GM19438 (cell line): Measurements from ENCODE around the gene EN1.

Source experiments
- ATAC-seq: cut with Tn5 transposase; IDR thresholded peaks from one replicate; pipeline ENCODE4 v1.9.1; 2021; ENCODE audit warnings: low read depth; ENCODE audit not compliant: unreplicated experiment

EN1 gene

DNA sequence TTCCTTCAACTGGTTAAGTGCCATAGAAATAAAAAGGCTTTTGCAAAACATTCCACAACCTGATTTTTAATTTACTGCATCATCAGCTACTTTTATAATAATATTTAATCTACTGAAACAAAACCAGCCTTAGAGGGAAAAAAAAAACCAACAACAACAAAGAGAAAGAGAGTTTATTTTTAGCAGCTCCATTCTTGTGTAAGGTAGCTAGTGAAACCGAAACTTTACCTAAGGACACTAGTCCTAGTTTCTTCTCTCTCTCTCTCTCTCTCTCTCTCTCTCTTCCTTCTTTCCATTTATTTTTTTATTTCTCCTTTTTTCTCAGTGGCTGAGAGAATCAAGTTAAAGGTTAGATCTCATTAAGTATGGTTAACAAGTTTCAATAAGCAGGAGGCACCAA is 21.4 kb downstream of the EN1 start:
- ATAC-seq, result no peak

DNA sequence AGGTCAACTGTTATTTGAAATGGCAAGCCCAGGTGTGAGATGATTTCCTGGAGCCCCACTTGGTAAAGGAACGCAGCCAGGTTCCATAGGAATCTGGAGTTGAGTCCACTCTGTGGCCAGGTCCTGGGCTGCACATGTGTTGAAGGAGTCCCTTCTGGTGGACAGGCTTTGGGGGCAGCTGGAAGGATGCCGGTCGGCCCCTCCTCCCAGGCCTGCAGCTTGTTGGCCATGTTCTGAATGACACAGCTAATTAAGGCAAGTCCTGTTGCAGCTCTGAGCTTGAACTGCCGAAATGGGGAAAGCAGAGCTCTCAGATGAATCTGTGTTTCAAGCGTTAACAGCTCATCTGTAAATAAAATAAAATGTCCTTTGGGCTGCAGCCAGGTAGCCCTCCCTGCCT is 23.8 kb downstream of the EN1 start:
- no peak for ATAC-seq

DNA sequence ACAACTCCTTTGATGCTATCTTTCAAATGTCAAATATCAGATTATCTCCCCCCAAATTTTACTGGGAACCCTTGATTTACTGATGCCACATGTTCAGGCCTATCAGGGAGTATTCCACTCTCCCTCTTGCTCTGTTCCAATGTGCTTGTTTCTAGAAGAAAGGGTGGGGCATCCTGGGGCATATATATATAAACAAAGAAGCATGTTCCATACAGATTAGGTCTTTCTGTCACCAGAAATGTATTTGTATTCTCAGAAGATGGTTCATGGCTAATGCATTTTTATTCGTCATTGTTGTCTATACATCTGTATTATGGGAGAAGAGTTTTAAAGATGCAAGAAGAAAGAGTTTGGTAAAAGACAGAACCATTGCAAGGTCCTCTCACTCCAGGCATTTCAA is 24.9 kb downstream of the EN1 start:
- no peak for ATAC-seq

DNA sequence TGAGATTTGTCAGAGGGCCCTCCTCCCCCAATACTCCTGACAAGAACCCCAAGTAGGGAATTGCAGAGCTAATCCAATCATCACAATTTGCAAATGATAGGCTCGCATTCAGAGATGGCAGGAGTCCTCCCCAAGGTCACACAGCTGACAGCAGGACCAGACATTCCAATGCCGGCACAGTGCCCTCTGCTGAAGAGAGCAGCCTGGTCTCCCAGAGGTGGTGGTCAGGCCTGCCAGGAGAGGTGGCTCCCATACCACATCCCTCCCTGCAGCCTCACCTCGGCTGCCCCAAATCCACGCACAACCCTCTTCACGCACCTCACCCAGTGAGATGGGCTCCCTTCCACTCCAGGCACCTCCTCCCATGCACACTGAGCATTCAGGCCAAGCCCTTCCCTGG is 25.4 kb downstream of the EN1 start:
- ATAC-seq, result no peak

DNA sequence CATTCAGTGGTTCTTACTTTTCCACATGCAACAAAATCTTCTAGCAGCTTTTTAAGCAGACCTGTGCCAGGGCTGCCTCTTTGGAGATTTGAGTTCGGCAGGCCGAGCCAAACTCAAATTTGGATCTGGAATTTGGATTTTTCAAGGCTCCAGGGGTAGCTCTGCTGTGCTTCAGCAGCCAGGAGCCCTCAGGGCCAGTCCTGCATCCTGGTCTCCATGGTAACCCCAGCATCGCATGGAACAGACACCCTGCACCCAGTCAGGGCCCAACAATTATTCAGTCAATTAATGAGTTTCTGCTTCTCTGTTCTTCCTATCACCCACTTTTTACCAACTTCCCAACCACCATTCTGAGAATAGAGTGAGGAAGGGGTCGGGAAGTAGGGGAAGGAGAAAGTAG is 30.0 kb downstream of the EN1 start:
- ATAC-seq, result no peak

DNA sequence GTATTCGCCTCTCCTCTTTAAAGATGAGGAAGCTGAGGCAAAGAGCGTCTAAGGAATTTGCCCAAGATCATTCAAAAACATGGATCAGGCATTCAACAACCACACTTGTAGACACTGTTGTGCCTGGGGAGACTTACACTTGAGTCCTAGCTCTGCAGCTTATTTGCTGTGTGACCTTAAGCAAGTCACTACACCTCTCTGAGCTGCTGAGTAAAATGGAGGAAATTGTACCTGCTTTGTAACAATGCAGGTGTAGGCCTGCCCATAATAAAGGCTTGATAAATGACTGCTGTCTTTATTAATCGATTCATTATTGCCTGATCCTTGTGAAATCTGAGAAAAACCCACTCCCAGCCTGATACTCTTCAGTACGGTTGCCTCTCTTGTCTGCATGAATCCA is 30.8 kb downstream of the EN1 start:
- ATAC-seq, result no peak

DNA sequence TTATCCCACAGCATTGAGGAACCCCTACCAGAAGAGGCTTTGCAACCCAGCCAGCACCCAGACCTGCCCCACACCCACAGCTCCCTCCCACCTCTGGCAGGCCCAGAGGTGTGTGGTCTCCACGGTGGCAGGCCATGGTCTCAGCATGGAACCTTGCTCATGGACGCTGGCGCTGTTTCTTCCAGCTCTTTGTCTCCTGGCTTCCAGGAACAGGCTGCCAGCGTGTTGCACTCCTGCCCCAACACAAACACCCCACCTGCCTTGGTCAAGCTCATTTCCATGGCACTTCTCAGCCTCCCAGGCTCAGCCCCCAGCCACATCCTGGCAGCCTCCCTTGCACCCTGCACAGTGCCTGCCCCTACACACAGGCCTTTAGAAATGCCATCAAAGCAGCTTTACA is 31.7 kb downstream of the EN1 start:
- no peak for ATAC-seq

DNA sequence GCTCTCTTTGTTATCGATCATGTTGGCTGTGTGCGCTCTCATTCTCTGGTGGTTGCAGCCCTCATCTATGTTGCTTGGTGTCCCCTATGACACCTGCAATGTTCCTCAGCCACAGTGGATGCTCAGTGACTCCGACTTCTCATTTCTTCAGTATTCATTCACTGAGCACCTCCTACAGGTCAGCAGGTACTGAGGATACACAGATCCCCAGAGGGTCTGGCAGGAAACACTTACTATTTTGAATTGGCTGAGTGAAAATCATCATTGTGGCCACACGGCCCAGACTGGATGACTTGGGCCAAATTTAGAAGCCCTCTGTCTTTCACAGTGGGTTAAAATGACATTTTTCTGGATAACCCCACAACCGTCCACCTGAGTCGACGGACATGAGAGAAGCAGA is 32.1 kb downstream of the EN1 start:
- no peak for ATAC-seq

DNA sequence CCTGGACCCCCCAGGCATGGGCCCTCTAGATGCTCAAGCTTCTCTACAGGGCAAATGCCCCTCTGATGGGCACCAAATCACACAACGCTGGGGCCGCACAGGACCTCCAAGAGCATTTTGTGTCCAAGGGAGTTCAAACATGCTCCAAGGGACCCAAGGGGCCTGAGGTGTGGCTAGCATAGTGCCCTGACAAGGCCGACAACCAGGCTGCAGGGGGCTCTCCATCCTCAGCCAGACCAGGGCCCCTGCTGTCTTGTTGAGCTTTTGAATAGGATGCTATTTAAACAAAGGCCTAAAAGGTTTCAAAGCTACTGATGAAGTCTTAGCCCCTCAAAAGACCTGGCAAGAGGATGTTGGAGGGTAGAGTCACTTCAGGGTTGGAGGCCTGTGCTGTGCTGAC is 33.1 kb downstream of the EN1 start:
- no peak for ATAC-seq

DNA sequence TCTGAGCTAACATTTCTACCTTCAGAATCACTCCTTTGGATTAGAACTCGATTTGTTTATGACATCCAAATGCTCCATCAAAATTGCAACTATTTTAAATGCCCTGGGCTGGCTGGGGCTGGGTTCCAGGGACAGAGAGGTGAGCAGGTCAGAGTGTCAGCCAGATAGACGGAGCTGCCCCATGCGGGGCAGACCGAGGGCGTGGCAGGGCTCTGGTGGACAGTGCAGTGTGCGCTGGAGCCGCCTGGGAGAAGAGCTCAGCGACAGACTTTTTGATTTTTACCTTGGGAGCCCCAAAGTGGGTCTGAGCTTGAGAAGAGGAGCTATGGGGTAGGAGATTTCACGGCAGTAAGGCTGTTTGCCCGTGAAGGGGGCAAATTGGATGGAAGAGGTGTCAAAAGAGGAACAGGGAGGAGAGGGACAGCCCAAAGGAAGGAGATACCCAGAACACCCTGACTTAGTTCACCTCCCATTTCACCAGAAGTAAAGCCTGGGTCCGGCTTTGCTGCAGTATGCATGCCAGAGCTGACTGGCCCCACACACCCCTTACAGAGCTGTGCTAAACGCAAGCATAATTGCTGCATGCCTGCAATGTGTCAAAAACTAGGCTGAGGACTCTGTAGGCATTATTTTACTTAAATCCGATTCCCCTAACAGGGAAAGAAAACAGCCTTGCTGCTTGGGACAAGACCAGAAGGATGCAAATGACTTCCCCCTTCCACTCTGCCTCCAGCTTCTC is 33.7 kb downstream of the EN1 start:
- no peak for ATAC-seq

DNA sequence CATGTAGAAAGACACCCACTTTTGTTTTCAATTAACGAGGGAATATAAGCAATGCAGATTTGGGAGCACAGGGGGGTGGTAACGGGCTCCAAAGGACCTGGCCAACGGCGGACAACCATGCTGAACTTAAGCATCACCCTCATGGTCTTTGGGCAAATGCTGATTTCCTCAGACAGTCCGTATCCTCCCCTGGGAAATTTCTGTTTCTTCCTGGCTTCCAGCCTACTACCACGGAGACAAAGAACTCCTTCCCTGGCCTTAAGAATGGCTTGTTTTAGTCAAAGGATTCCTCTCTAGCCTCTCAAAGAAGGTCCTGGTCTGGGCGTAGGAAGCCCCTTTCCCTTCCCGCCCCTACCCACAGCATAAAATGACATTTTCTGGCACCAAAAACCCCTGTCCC is 34.3 kb downstream of the EN1 start:
- no peak for ATAC-seq

DNA sequence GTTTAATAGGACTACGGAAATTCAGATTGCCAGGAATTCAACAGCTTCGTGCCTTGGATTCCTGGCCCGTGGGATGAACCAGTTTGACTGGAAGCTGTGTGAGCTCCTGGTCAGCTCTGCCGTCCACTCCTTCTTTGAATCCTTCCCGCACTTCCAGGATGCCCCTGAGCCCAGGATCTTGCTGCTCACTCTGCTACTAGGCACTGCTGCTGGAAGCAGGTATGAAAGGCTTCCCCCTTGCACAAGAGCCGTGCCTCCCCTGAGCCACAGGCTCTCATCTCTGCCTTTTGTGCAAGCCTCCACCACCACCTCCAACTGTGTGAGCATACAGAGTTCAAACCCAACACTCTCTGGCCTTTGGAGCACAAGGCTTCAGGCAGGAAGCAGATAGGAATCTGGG is 34.9 kb downstream of the EN1 start:
- ATAC-seq, result no peak

DNA sequence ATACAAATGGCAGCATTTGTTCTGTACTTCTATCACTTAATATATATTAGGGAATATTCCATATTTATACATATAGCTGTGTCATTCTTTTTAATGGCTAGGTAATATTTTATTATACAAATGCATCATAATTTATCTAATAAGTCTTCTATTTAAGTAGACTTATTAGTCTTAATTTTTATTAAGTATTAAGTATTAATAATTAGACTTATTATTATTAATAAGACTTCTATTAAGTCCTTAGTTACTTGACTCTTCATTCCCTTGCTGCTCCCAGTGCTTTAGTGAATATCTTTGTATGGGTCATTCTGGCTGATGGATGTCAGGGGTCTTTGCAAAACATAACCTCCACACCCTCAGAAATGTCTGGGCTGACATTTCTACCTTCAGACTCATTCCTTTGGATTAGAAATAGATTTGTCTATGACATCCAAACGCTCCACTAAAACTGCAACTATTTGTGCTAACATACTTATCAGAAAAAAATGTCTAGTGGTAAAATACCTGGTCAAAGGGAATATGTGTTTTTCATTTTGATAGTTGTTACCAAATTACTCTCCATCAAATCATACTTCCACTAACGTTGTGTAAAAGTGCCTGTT is 35.8 kb downstream of the EN1 start:
- ATAC-seq, result no peak

DNA sequence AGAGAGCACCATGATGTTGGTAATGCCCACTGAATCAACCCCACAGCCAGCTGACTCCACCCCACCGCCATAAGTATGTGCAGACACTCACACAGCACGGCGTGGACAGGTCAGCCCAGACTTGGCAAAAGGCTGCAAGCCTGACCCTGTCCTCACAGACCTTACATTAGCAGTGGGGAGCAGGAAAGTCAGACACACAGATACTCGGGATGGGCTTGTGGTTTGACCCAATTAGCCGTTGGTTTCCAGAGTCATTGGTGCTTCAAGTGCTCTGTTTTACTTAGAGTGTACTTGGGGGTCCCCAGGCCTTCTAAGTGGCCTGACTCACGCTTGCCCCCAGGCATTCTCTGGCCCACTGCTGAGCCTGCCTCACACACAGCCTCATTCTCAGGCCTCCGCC is 36.7 kb downstream of the EN1 start:
- no peak for ATAC-seq

DNA sequence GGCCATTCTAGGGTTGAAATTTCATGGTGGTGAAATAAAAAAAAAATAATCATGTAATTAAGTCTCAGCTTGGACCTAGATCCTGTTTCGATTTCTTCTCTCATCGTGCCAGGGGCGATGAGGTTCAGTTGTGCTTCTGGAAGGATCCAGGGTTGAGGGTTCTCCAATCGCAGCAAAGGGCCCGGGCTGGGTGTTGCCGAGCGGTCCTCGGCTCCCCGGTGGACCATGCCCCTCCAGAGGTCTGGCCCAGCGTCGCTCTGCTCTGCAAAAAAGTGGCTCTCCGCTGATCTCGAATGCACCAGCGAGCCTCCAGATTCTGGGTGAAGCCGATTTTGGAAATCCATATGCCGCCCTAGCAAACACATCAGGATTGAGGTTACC is 39.0 kb downstream of the EN1 start:
- no peak for ATAC-seq

DNA sequence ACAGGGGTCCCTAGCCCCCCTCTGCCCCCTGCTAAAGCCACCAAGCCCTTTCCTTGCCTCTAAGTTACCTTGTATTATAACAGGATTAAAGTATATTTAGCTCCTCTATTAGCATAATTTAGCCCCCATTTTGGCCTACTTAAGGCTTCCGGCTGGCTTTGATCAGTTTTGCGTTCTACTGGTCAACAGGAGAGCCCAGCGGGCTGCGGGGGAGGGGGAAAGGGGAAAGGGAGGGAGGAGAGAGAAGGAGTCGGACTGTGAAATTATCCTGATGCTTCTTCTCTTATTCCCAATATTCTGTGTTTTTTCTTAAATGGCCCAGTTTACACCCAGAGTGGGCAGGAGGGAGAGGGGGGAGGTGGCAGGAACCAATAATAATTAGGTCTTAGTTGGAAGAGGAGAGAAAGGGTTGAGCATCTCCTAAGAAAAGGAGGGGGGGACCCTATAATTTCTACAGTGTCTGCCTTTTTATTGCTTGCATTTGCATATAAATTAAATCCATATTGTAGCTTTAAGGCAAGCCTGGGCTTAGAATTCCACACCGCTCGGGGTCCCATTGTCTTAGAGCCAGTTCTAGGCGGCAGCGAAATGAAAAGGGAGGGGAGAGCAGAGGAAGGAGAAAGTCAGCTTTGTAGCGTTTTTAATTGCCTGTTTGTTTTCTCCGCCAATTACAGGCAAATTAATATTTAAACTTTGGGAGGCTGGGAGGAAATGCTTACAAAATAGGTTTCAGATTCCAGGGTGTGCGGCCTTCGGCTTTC is 39.6 kb downstream of the EN1 start:
- no peak for ATAC-seq

DNA sequence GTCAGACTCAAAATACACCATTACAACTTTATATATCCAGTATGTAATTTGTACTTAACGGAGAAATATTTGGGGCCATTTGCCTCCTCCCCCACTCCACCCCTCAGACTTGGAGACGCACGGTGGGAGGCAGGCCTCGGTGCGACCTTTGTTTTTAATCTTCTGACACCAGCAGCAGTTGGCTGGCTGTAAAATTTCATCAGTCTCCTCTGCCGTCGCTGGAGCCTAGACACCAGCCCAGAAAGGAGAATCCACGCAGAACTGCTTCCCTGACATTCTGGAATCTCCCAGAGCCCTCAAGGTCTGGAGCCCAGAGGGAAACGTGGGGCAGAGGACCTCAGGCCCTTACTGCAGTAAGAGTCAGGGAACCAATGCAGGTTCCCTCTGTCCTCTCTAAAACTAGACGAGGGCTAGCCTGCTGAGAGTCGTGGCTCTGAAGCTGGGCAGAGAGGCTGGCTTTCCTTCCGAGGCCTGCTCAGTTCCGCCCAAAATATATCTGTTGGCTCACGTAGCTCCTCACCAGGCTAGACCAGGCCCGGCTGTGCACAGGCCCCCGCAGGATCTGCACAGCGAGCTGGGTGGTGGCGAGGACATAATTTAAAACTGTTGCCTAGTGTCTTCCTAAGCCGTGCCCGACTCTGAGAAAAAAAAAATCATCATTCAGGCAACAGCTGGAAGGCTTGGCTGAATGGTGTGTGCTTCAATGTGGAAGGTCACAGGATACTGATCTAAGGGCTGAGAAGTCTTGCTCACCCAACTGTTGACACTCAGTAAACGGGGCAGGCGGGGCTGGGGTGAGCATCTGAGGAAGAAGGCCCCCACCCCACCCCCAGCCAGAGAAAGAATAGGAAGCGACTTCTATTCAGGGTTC is 40.4 kb downstream of the EN1 start:
- no peak for ATAC-seq

DNA sequence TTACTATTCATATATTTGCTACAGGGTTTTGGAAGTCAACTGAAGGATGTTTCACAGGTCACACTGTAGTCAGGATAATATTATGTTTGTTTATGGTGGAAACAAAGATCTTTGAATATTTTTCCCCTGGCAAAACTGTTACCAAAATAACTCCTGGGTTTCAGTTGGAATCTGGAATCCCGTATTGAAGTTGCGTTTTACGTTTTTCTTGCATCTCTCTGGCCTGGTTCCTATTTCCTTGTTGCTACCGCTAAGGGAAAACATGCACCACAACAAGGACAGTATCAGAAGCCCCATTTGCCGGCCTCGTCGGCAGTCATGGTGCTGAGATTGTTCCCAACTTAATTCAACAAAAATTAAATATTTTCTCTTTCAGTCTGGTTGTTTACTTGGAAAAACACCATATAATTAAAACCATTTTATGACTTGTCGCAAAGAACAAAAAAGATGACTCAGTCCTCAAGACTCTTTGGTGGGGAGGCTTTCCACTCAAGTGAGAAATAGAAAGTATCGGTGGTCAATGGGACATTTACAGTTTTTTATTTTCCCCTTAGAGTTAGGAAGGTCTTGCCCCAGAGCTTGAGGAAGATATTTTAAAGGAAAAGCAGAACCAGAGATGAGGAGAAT is 42.3 kb downstream of the EN1 start:
- no peak for ATAC-seq

DNA sequence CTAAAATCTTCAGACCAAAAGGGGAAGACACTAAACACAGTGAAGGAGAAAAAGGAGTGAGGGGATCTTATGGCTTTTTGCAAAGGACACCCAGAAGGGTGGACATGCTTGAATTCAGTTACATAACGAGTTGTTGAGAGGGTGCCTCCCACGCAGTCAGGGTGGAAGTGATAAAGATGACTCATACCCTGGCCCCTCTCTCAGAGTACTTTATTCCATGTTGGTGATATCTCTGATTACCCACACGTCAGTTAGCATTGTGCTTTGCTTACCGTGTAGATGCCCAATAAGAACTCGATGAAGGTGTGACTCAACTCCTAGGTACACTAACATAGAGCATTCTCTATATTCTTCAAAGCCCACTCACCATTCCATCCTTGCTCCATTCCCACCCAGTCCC is 44.4 kb downstream of the EN1 start:
- no peak for ATAC-seq

DNA sequence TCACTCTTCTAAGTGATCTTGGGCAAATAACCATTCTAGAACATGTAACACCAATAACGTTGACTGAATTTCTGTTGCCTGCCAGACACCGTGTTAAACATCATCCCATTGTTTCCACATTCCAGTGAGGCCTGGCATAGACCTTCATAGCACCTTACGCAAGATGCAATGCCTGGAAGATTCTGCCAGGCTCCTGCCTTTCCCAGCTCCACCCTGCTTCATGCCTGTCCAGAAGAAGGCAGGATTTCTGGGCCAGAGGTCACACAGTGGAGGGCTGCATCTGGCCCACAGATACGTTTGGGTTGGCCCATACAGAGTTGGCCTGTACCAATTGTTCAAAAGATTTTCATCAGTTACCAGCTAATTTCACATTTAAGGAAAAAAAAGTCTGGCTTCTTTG is 46.3 kb downstream of the EN1 start:
- ATAC-seq, result no peak

DNA sequence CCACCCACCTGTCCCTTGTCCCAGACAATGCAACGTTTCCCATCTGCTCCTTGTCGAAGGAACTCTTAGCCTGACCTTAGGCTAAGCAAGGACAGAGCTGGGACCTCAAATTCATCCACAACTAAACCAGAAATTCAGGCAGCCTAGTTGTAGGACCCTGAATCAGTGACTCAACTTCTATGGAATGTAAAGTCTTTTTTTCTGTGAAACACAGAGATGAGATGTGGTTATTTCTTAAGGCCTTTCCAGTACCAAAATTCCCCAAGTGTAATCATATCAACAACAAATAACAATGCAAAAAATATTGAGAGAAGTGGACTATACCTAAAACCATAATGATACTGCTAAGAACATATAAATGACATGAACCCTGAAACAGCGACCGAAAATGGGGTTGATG is 46.7 kb downstream of the EN1 start:
- no peak for ATAC-seq
